ENCODE results near the gene GPD1L. TPM values are rescaled to one million over a fixed set of nuclear protein-coding genes. Genes with fewer than 3 reads are reported as not detected.

GPD1L gene
- total RNA-seq, 1 donor from 2014 or later, result 16.6 TPM

DNA sequence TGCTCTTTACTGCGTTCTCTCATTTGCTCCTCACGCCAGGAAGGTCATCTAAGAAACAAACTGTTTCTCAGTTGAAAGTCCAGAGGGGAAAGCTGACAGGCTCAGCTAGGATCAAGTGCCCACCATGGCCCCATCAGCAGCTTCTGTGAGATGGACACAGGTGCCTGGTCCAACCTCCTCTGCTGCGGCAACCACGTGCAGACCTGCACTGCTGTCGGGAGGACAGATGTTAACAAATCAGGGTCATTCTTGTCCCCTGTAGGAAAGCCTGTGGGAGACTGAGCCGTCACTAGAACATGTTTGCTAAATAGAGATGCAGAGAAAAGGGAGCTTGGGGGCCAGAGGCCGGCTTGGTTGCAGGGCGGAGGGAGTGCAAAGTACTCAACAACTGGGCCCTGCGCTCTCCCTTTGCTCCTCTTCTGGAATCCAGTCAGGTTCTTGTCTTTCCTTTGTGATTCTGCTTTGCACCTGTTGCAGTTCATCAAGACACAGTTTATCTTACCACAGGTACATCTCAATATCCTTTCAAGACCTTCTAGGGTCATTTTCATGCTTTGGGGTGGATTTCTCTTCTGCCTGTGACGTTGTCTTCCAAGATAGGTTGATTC, 20.9 kb downstream of the GPD1L start:
- Mint-ChIP-seq H3K4me3 (no peak overlapping the region), H3K9me3 (no peaks in the 10 kb centered on the region), H3K4me1 (ENCODE audit: low read depth) (peaks cover 6% of the 10 kb centered on the region), H3K36me3 (ENCODE audit: low read depth) (peaks cover 8% of the 10 kb centered on the region), H3K27ac (no peak overlapping the region), H3K27me3 (ENCODE audit: insufficient read depth) (peaks cover 3% of the 10 kb centered on the region)
- no peak for DNase-seq (ENCODE audit: low spot score)
- intact Hi-C loops (cut with micrococcal nuclease), result no loop called here

DNA sequence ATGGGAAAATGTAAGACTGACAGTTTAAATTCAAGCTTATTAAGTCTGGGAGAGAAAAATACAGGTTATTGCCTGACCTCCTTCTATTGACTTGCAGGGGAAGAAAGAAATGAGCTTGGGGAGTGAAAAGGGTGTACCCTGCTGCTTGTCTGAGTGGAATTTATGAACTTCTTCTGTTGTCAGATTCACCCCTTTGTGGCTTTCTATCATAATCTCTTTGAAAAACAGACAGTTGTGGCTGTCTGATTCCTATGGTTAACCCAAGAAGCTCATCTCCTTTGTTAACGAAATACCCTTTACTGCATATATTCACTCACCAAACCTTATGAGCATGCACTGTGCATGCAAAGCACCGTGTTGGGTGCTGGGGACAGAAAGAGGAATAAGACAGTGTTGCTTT, 22.5 kb downstream of the GPD1L start:
- no peak for DNase-seq (ENCODE audit: low spot score)
- H3K9me3 Mint-ChIP-seq, result no peaks in the 10 kb centered on the region
- H3K27me3 Mint-ChIP-seq (ENCODE audit: insufficient read depth), result peaks cover 3% of the 10 kb centered on the region
- intact Hi-C loops (cut with micrococcal nuclease), result no loop called here
- peaks cover 6% of the 10 kb centered on the region for H3K4me1 Mint-ChIP-seq (ENCODE audit: low read depth)
- no peak overlapping the region for H3K4me3 Mint-ChIP-seq
- H3K36me3 Mint-ChIP-seq (ENCODE audit: low read depth), result peaks cover 8% of the 10 kb centered on the region
- no peak overlapping the region for H3K27ac Mint-ChIP-seq

DNA sequence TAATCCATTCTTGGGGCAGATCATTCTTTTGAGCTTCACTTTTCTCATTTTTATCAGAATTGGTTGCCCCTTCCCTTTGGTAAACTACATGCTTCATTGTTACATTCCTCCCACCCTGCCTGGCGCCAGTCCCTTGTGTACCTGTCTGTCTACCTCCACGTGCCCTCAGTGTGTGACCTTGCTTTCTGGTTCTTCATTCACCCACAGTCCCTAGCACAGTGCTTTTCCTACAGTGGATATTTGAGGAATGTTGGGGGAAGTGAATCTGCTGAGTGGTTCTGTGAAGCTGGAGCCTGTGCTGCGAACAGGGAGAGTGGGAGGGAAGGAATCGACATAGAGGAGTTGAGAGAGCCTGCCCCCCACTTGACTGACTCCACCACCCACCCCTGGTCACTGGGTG, 23.4 kb downstream of the GPD1L start:
- DNase-seq (ENCODE audit: low spot score), result no peak
- no peak overlapping the region for H3K4me3 Mint-ChIP-seq
- peaks cover 3% of the 10 kb centered on the region for H3K27me3 Mint-ChIP-seq (ENCODE audit: insufficient read depth)
- H3K36me3 Mint-ChIP-seq (ENCODE audit: low read depth), result peaks cover 8% of the 10 kb centered on the region
- H3K9me3 Mint-ChIP-seq, result no peaks in the 10 kb centered on the region
- H3K27ac Mint-ChIP-seq, result no peak overlapping the region
- peaks cover 6% of the 10 kb centered on the region for H3K4me1 Mint-ChIP-seq (ENCODE audit: low read depth)
- intact Hi-C loops (cut with micrococcal nuclease), result no loop called here

DNA sequence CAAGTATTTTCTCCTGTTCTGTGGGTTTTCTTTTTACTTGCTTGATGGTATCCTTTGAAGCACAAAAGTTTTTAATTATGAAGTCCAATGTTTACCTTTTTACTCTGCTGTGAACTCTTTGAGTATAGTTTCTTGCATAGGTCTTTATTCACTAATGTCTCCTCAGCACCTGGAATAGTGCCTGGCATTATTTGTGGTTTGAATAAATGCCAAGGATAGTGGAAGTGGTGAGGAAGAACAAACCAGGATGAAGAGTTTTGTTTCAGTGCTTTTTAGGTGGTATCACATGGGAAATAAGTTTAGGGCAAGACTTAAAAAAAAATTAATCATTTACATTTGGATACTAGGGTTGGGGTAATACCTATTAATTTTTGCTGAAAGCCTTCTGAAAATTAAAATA, 25.7 kb downstream of the GPD1L start:
- Mint-ChIP-seq H3K36me3 (ENCODE audit: low read depth) (peaks cover 10% of the 10 kb centered on the region), H3K4me3 (no peak overlapping the region), H3K27me3 (ENCODE audit: insufficient read depth) (no peaks in the 10 kb centered on the region), H3K27ac (no peak overlapping the region), H3K9me3 (no peaks in the 10 kb centered on the region), H3K4me1 (ENCODE audit: low read depth) (no peaks in the 10 kb centered on the region)
- no peak for DNase-seq (ENCODE audit: low spot score)
- intact Hi-C loops (cut with micrococcal nuclease), result no loop called here

DNA sequence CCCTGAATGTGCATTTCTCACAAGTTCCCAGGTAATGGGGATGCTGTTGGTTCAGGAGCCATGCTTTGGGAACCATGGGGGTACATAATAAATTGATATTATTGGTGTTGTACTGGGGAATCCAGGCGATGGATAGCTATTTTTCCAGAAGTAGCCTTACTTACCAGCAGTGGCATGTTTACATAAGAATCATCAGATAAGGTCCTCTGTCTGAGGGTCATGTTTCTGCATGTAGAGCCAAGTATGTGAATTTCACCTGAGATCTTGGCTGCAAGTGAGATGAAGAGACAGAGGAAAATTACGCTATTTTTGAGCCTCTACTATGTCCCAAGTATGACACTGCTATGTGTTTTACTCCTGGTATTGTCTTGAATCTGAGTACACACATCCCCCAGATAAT, 26.3 kb downstream of the GPD1L start:
- intact Hi-C loops (cut with micrococcal nuclease), result no loop called here
- H3K27me3 Mint-ChIP-seq (ENCODE audit: insufficient read depth), result no peaks in the 10 kb centered on the region
- peaks cover 4% of the 10 kb centered on the region for H3K4me1 Mint-ChIP-seq (ENCODE audit: low read depth)
- H3K4me3 Mint-ChIP-seq, result no peak overlapping the region
- no peak for DNase-seq (ENCODE audit: low spot score)
- H3K9me3 Mint-ChIP-seq, result no peaks in the 10 kb centered on the region
- peaks cover 10% of the 10 kb centered on the region for H3K36me3 Mint-ChIP-seq (ENCODE audit: low read depth)
- no peak overlapping the region for H3K27ac Mint-ChIP-seq

DNA sequence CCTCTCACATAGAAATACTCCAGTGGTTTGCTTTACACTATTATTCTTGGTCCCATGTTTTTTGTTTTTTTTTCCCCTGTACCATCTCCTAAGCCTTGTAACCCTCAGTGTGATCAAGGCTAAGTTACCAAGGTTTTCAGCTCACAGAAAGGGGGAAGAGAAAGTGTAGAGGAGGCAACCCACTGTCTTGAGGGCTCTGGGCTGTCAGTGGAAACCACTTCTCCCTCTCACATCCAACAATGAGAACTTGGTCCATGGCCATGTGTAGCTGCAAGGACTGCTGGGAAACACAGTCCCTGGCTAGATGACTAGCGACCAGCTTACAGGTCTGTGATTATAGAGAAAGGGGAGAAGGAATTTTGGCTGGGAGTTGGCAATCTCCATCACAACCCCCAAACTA, 30.3 kb downstream of the GPD1L start:
- peaks cover 28% of the 10 kb centered on the region for H3K4me1 Mint-ChIP-seq (ENCODE audit: low read depth)
- intact Hi-C loops (cut with micrococcal nuclease), result no loop called here
- no peak overlapping the region for H3K4me3 Mint-ChIP-seq
- DNase-seq (ENCODE audit: low spot score), result no peak
- H3K27me3 Mint-ChIP-seq (ENCODE audit: insufficient read depth), result no peaks in the 10 kb centered on the region
- no peak overlapping the region for H3K27ac Mint-ChIP-seq
- peaks cover 14% of the 10 kb centered on the region for H3K36me3 Mint-ChIP-seq (ENCODE audit: low read depth)
- no peaks in the 10 kb centered on the region for H3K9me3 Mint-ChIP-seq

DNA sequence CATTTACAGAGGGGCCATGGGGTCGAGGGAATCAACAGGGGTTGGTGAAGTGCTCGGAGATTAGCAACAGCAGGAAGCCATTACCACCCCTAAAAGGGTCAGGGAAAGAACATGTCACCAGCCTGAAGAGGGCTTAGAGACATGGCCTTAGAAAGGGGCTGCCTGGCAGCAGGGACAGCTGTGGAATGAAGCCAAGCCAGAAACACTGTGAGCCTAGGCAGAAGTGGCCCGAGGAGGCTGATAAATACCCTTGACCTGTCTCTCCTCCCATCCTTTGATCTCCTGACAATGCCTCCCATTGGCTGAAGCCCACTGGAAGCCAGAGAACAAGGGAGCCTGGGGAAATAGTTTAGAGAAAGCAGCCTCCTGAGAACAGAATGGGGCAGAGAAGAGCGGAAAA, 31.4 kb downstream of the GPD1L start:
- Mint-ChIP-seq H3K27me3 (ENCODE audit: insufficient read depth) (no peaks in the 10 kb centered on the region), H3K27ac (no peak overlapping the region), H3K4me1 (ENCODE audit: low read depth) (peaks cover 28% of the 10 kb centered on the region), H3K4me3 (no peak overlapping the region), H3K9me3 (no peaks in the 10 kb centered on the region), H3K36me3 (ENCODE audit: low read depth) (peaks cover 14% of the 10 kb centered on the region)
- DNase-seq (ENCODE audit: low spot score), result no peak
- intact Hi-C loops (cut with micrococcal nuclease), result loop anchor here (2.0 kb wide), 1 partner anchor 31 kb away; the partner anchor contains the start of gene GPD1L

DNA sequence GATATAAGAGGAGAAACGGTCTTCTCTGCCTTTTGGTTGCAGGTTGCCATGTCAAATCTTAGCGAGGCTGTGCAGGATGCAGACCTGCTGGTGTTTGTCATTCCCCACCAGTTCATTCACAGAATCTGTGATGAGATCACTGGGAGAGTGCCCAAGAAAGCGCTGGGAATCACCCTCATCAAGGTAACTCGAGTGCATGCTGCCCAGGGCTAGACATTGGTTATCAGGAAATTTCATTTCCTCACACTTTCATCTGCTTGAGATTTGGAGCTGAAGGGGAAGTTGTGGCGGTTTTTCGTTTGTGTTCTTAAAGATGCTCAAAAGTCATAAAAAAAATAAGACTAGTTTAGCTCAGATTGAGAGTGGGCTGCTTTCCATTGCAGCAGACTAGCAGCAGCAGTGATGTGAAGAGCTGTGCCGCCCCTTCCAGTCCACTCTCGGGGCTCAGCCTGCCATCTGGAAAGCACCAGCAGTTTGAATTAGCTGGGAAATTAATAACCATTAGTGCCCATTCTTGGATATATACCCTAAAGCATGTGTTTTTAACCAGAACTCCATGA, 32.2 kb downstream of the GPD1L start:
- H3K27ac Mint-ChIP-seq, result no peak overlapping the region
- peaks cover 14% of the 10 kb centered on the region for H3K36me3 Mint-ChIP-seq (ENCODE audit: low read depth)
- no peak for DNase-seq (ENCODE audit: low spot score)
- intact Hi-C loops (cut with micrococcal nuclease), result loop anchor here (2.0 kb wide), 1 partner anchor 32 kb away; the partner anchor contains the start of gene GPD1L
- no peaks in the 10 kb centered on the region for H3K27me3 Mint-ChIP-seq (ENCODE audit: insufficient read depth)
- peaks cover 28% of the 10 kb centered on the region for H3K4me1 Mint-ChIP-seq (ENCODE audit: low read depth)
- H3K4me3 Mint-ChIP-seq, result no peak overlapping the region
- H3K9me3 Mint-ChIP-seq, result no peaks in the 10 kb centered on the region

DNA sequence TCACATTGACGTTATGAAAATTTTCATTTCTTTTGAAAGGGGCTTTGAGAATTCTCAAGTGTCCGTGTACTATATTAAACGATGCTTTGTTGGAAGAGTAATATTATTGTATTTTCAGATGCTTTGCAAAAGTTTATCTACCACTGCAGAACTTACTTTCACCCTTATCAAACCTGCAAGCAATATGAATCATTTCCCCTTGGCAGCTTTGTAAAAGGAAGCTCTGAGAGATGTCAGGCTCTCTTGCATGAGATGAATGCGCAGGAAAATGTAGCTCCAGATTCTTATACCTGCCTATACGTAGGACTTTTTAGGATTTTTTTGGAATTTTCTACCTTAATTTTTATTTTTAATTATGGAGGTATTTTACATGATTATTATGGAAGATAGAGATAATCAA, 34.5 kb downstream of the GPD1L start:
- Mint-ChIP-seq H3K27ac (no peak overlapping the region), H3K4me1 (ENCODE audit: low read depth) (peaks cover 28% of the 10 kb centered on the region), H3K36me3 (ENCODE audit: low read depth) (peaks cover 15% of the 10 kb centered on the region), H3K9me3 (no peaks in the 10 kb centered on the region), H3K27me3 (ENCODE audit: insufficient read depth) (no peaks in the 10 kb centered on the region), H3K4me3 (no peak overlapping the region)
- intact Hi-C loops (cut with micrococcal nuclease), result loop anchor here (5.0 to 10.0 kb wide), 5 partner anchors 386 to 1374 kb away; no protein-coding TSS in a partner anchor
- no peak for DNase-seq (ENCODE audit: low spot score)

DNA sequence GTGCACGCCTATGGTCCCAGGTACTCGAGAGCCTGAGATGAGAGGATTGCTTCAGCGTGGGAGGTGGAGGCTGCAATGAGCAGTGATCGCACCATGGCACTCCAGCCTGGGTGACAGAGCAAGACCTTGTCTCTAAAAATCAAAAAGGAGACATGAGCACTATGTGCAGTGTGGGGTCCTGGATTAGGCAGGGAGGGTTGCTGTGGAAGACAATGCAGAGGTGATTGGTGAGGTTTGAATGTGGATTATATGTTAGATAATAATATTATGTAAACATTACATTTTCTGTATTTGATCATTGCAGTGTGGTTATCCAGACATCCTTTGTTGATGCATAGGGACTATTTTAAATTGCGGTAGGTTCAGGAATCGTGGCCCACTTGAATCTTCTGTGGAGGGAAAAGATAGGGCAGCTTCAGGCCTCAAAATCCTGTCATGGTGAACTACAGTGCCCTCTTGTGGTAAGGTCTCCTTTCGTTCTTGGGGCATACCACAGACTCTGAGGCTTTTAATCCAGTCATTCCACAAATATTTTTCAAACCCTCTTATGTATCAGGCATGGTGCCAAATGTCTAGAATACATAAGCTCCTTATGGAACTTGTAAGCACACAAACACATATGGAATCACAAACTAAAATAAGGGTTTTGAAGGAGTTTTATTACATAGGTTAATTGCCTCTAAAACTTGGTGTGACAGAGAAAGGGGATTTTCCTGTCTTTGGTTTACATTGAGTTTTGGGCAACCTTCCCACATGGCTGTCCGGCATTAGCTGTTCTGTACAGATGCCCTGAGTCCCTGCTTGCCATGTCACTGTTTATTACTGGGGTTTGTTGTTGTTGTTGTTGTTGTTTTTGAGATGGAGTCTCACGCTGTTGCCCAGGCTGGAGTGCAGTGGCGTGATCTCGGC, 37.7 kb downstream of the GPD1L start:
- Mint-ChIP-seq H3K36me3 (ENCODE audit: low read depth) (peaks cover 24% of the 10 kb centered on the region), H3K27me3 (ENCODE audit: insufficient read depth) (no peaks in the 10 kb centered on the region), H3K4me3 (no peak overlapping the region), H3K27ac (no peak overlapping the region), H3K9me3 (no peaks in the 10 kb centered on the region), H3K4me1 (ENCODE audit: low read depth) (peaks cover 22% of the 10 kb centered on the region)
- intact Hi-C loops (cut with micrococcal nuclease), result loop anchor here (1.0 to 10.0 kb wide), 7 partner anchors 125 to 1377 kb away; no protein-coding TSS in a partner anchor
- peak; percentile 36 for DNase-seq (ENCODE audit: low spot score)

DNA sequence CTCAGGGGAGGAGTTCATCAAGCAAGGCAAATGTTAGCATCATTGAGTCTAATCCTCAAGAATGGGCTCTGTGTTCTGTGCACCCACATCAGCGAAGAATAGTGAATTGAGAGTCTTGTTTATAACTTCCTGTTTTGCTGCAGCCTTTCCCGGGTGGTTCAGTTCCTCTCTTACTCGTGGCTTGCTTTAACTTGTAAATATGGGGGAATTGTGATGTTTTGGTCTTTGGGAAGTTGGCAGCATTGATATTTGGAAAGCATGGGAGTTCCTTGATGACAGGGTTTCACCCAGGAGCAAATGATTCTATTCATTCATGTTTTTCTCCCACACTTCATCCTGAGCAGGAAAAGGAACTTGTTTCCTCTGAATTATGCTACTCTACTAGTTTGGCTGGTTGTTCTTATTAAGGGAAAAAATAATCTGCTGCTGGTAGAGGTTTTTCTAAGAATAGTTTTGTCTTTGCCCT, 40.4 kb downstream of the GPD1L start:
- H3K27ac Mint-ChIP-seq, result no peak overlapping the region
- no peak for DNase-seq (ENCODE audit: low spot score)
- H3K9me3 Mint-ChIP-seq, result no peaks in the 10 kb centered on the region
- intact Hi-C loops (cut with micrococcal nuclease), result loop anchor here (10.0 kb wide), 4 partner anchors 392 to 592 kb away; no protein-coding TSS in a partner anchor
- peaks cover 20% of the 10 kb centered on the region for H3K36me3 Mint-ChIP-seq (ENCODE audit: low read depth)
- H3K4me3 Mint-ChIP-seq, result no peak overlapping the region
- H3K4me1 Mint-ChIP-seq (ENCODE audit: low read depth), result peaks cover 11% of the 10 kb centered on the region
- H3K27me3 Mint-ChIP-seq (ENCODE audit: insufficient read depth), result no peaks in the 10 kb centered on the region

DNA sequence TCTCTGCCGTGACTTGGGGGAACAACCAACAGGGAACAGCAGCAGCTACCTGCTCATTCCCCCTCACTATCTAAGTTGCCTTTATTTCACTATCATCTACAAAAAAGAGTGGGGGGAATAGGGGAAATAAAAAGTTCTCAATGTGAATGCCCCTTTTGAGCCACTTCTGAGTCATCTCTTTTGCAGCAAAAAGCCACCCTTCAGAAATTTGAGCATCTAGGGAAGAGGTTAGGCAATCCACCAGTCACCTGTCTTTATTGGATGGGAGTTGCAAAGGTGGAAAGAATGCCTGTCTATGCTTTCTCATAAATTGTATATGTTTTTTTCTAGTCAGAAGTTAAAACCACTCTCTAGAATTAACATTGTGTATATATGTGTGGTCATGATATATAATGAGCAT, 41.1 kb downstream of the GPD1L start:
- H3K27me3 Mint-ChIP-seq (ENCODE audit: insufficient read depth), result no peaks in the 10 kb centered on the region
- no peaks in the 10 kb centered on the region for H3K9me3 Mint-ChIP-seq
- H3K27ac Mint-ChIP-seq, result no peak overlapping the region
- intact Hi-C loops (cut with micrococcal nuclease), result loop anchor here (10.0 kb wide), 4 partner anchors 393 to 593 kb away; no protein-coding TSS in a partner anchor
- no peak overlapping the region for H3K4me3 Mint-ChIP-seq
- DNase-seq (ENCODE audit: low spot score), result no peak
- peaks cover 20% of the 10 kb centered on the region for H3K36me3 Mint-ChIP-seq (ENCODE audit: low read depth)
- peaks cover 11% of the 10 kb centered on the region for H3K4me1 Mint-ChIP-seq (ENCODE audit: low read depth)

DNA sequence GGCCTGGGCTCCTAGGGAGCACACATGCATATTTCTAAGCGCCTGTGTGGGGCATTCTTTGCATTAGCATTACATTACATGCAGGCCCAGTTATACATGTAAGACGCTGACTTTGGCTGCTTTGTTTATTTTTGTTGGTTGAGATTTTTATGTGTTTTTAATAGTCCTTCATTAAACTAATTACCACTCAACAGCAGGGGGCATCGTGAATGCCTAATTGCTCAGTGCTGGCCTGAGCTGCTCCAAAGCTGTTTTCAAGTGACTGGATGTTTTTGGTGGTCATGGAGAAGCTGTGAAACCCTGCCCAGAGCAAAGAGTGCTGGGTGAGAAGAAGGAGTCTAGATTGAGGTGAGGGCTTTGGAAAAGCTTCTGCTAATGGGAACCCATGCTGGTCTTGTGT, 41.5 kb downstream of the GPD1L start:
- Mint-ChIP-seq H3K36me3 (ENCODE audit: low read depth) (peaks cover 21% of the 10 kb centered on the region), H3K4me3 (no peak overlapping the region), H3K27me3 (ENCODE audit: insufficient read depth) (no peaks in the 10 kb centered on the region), H3K4me1 (ENCODE audit: low read depth) (peaks cover 11% of the 10 kb centered on the region), H3K9me3 (no peaks in the 10 kb centered on the region), H3K27ac (no peak overlapping the region)
- intact Hi-C loops (cut with micrococcal nuclease), result loop anchor here (10.0 kb wide), 4 partner anchors 393 to 593 kb away; no protein-coding TSS in a partner anchor
- DNase-seq (ENCODE audit: low spot score), result no peak

Measured in activated T-helper 1 cell treated with anti-CD3 and anti-CD28 coated beads, Interleukin-12 subunit alpha, Interleukin-12 subunit beta, Interleukin-2, Interleukin-4 antibody, amounts not matched to agents 30 ng/mL and 10 ng/mL and 1 ng/mL, durations not matched to agents 14 hours and 24 hours and 36 hours (primary cell).